Heart right ventricle (tissue), 16 donors: Measurements from ENCODE around the gene M1AP. TPM values are rescaled to one million over a fixed set of nuclear protein-coding genes. Genes with fewer than 3 reads are reported as not detected.

ENCODE experiments used
- ATAC-seq, 8 donors: fragments of 200-7000 bp; cut with Tn5 transposase; one replicate each; pipeline ENCODE4 v1.9.1; 2020; ENCODE audit warnings: mild to moderate bottlenecking in 8 of 8, moderate library complexity in 8 of 8, moderate number of reproducible peaks in 1 of 8
- DNase-seq, 2 donors: peaks; one replicate each; pipeline ENCODE4 v3.0.0-alpha.2; 2020
- H3K27ac ChIP-seq, 10 donors: fragments of 200-600 bp; sonication (generic) in 2 of 10; one replicate each; pipeline versions ENCODE4 v1.5.0 to v1.8.0; 2020 to 2022; ENCODE audit warnings: mild to moderate bottlenecking in 3 of 10
- H3K27me3 ChIP-seq, 7 donors: fragments of 200-600 bp; one replicate each; pipeline ENCODE4 v1.8.0; 2021 to 2022; ENCODE audit warnings: mild to moderate bottlenecking in 2 of 7
- H3K36me3 ChIP-seq, 9 donors: fragments of 200-600 bp; sonication (generic) in 1 of 9; one replicate each; pipeline versions ENCODE4 v1.5.0 to v1.8.0; 2020 to 2022; ENCODE audit warnings: mild to moderate bottlenecking in 2 of 9
- H3K4me1 ChIP-seq, 9 donors: fragments of 200-600 bp; sonication (generic) in 1 of 9; one replicate each; pipeline versions ENCODE4 v1.5.0 to v1.8.0; 2020 to 2022; ENCODE audit warnings: mild to moderate bottlenecking in 4 of 9
- H3K4me3 ChIP-seq, 10 donors: fragments of 200-600 bp; sonication (generic) in 2 of 10; one replicate each; pipeline versions ENCODE4 v1.5.0 to v1.8.0; 2020 to 2022; ENCODE audit warnings: mild to moderate bottlenecking in 7 of 10, moderate library complexity in 2 of 10
- H3K9me3 ChIP-seq, 11 donors: fragments of 200-600 bp in 10 of 11; sonication (generic) in 2 of 11; one replicate each; pipeline versions ENCODE4 v1.5.0 to v1.8.0; 2013 to 2022; ENCODE audit warnings: mild to moderate bottlenecking in 2 of 11, control low read depth in 1 of 11, moderate library complexity in 1 of 11
- CTCF ChIP-seq, 9 donors: fragments of 200-600 bp; sonication (generic) in 2 of 9; IDR thresholded peaks; one replicate each; pipeline versions ENCODE4 v1.5.0 to v1.8.0; 2021 to 2022; ENCODE audit warnings: antibody characterized with exemption in 9 of 9, mild to moderate bottlenecking in 5 of 9, moderate library complexity in 1 of 9
- WGBS, 2 donors: extraction: QIAGEN DNeasy Blood & Tissue Kit; methylation state at CpG; one replicate each; pipeline ENCODE4 v1.1.7; 2013; ENCODE audit warnings: inconsistent platforms in 1 of 2; 5-methylcytosine and 5-hydroxymethylcytosine counted together
- intact Hi-C, 10 donors: fragments of 100-400 bp; cut with DNase I; formaldehyde crosslinking; loops; one replicate each; pipeline versions ENCODE4 v1.11.1 to v1.14.2; 2022
- polyA plus RNA-seq, 2 donors: library from polyadenylated mRNA; stranded (reverse); fragments of 200-250 nt; gene quantifications; one replicate each; pipeline ENCODE4 v1.2.3, GENCODE V29; 2013
- total RNA-seq, 10 donors: library from RNA; stranded (reverse); fragmentation: NEBNext Ultra II Directional in 3 of 10; extraction: Animal tissue kit (Norgen Biotek cat#: 25700) in 3 of 10; gene quantifications; one replicate each; pipeline versions ENCODE4 v1.2.1 to v1.2.4, GENCODE V29; 2021 to 2023
- donor health status: Arrhythmogenic right ventricular cardiomyopathy.
- donor health status: ischemic (EF 13 %, LVEDD 7.1; RV severe dilation, severe dysfunction).
- donor health status: healthy with polysubstance abuse.
- donor health status: DM: no; HTN: yes; CAD: no.
- donor health status: DM: no; HTN: no; CAD: no.
- donor health status: ischemic (EF 25% LVEDD 6.9; RV normal size, moderate dysfunction).
- donor health status: ischemic (EF 25% LVEDD 5.7; RV mildly dilated, moderate dysfunction).
- donor health status: healthy.
- donor health status: DM: yes; HTN: yes; CAD: no.
- donor health status: Ischemic cardiomyopathy.
- donor health status: ischemic (EF 35%, LVEDD 5.7; RV mildly dilated, moderate dysfunction).
- donor health status: nonischemic (EF 11% LVEDD 7.7; RV severe dilation, severe dysfunction).
- donor health status: DM: yes; HTN: yes; CAD: no.
- donor health status: PGD.
- donor health status: ischemic (EF 29% LVEDD 5.4; RV normal size, mild dysfunction).
- donor health status: nonischemic (EF 23%, LVEDD 6.1; RV moderate dilation, normal function).

Gene M1AP
- total and polyA plus RNA-seq, 12 donors = 0.03 to 0.44 (median 0.18) TPM; not detected in 7

- no peak for ATAC-seq
- TF ChIP-seq CTCF (IDR thresholded peaks at IDR 0.05) = no peak
- H3K36me3 ChIP-seq = peaks cover 0 to 11% (median 0%) of the 10 kb centered on the region in 9 donors
- H3K4me3 ChIP-seq = peak overlapping the region in 7 of 10 donors; percentile 67 to 83 (median 79)
- WGBS, 2 donors = 68 to 71% methylated on average over 21 of the region's 21 CpGs
- no peak for DNase-seq
- intact Hi-C loops = loop anchor here in 1 of 10 donors (2.0 kb wide), 1 partner anchor 21 kb away; no protein-coding TSS in a partner anchor
- peaks cover 0 to 19% (median 0%) of the 10 kb centered on the region in 7 donors for H3K27me3 ChIP-seq
- H3K4me1 ChIP-seq = peaks cover 12 to 54% (median 30%) of the 10 kb centered on the region in 9 donors
- H3K9me3 ChIP-seq = no peaks in the 10 kb centered on the region
- peak overlapping the region in 6 of 10 donors; percentile 81 to 91 (median 90) for H3K27ac ChIP-seq
These were observed 95.9 kb downstream of the M1AP start for GRCh38 chr2:74551942-74552913.

DNA sequence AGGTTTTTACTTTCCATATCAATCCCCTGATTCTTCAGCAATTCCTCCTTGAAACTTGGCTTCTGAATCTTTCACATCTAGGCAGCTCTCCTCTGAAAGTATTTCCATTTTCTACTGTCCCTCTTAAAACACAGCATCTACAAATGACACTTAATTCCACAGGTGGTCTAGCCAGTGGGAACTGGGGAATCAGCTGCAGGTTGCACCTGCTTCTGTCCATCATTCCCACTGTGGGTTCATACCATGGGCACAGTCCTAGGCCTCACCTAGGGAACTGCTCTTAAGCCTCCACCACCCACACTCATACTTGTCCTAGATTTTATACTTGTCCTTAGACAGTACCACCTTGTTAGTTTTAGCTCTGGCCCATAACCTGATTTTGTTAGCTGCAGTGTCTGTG, 96.6 kb downstream of the M1AP start:
- no peak overlapping the region for H3K27ac ChIP-seq
- ATAC-seq (no peak), DNase-seq (no peak)
- H3K9me3 ChIP-seq = no peaks in the 10 kb centered on the region
- peaks cover 0 to 6% (median 0%) of the 10 kb centered on the region in 9 donors for H3K36me3 ChIP-seq
- H3K27me3 ChIP-seq = peaks cover 0 to 19% (median 0%) of the 10 kb centered on the region in 7 donors
- peaks cover 12 to 52% (median 30%) of the 10 kb centered on the region in 9 donors for H3K4me1 ChIP-seq
- no peak for TF ChIP-seq CTCF (IDR thresholded peaks at IDR 0.05)
- intact Hi-C loops = no loop called here
- H3K4me3 ChIP-seq = no peak overlapping the region

- no peaks in the 10 kb centered on the region for H3K36me3 ChIP-seq
- H3K9me3 ChIP-seq = no peaks in the 10 kb centered on the region
- peaks cover 10 to 39% (median 24%) of the 10 kb centered on the region in 9 donors for H3K4me1 ChIP-seq
- intact Hi-C loops = no loop called here
- no peak for TF ChIP-seq CTCF (IDR thresholded peaks at IDR 0.05)
- WGBS, 2 donors = 71 to 85% methylated on average over 7 of the region's 7 CpGs
- H3K27me3 ChIP-seq = peaks cover 0 to 19% (median 0%) of the 10 kb centered on the region in 7 donors
- H3K4me3 ChIP-seq = no peak overlapping the region
- ATAC-seq = no peak
- H3K27ac ChIP-seq = no peak overlapping the region
- no peak for DNase-seq
These were observed 97.9 kb downstream of the M1AP start for GRCh38 chr2:74550231-74550630.

- TF ChIP-seq CTCF (IDR thresholded peaks at IDR 0.05) = peak in 1 of 9 donors; percentile 11
- ATAC-seq = peak; percentile 87 to 92 (median 88)
- intact Hi-C loops = loop anchor here in 1 of 10 donors (5.0 kb wide), 1 partner anchor 38 kb away; no protein-coding TSS in a partner anchor
These were observed 99.0 kb downstream of the M1AP start for GRCh38 chr2:74548900-74549826.

More at GRCh38 chr2:74548900-74549826, 99.0 kb downstream of the M1AP start:
- peak; percentile 72 to 80 for DNase-seq
- peak overlapping the region; percentile 22 to 82 (median 68) for H3K4me3 ChIP-seq
- 5 to 6% methylated on average over 80 to 85 of the region's 85 CpGs for WGBS, 2 donors
- no peaks in the 10 kb centered on the region for H3K36me3 ChIP-seq
- peaks cover 0 to 19% (median 0%) of the 10 kb centered on the region in 7 donors for H3K27me3 ChIP-seq
- peak overlapping the region; percentile 57 to 92 (median 80) for H3K27ac ChIP-seq
- peaks cover 6 to 36% (median 22%) of the 10 kb centered on the region in 9 donors for H3K4me1 ChIP-seq
- no peaks in the 10 kb centered on the region for H3K9me3 ChIP-seq
